IPS DF 19.7 (cell line): ENCODE measurements around the gene ASB2.

ENCODE experiments used
- DNase-seq: peaks from one replicate; pipeline ENCODE4 v3.0.0-alpha.2; 2013; ENCODE audit warnings: low read depth, low spot score

The ASB2 gene

GRCh38 chr14:93976477-93977057 is at the start of gene ASB2:
ASB2 (minus strand) TSS chr14:93976570; CDS start chr14:93964539, 12,031 bp downstream.
- no peak for DNase-seq

GRCh38 chr14:94025720-94026119 is 49.4 kb upstream of the ASB2 start:
- DNase-seq, result no peak

- no peak for DNase-seq
These were observed 48.2 kb upstream of the ASB2 start for GRCh38 chr14:94024549-94024948.

GRCh38 chr14:94022532-94023411 is 46.4 kb upstream of the ASB2 start:
- DNase-seq, result no peak

GRCh38 chr14:94021416-94022157 is 45.2 kb upstream of the ASB2 start:
- no peak for DNase-seq

- DNase-seq, result no peak
These were observed 44.6 kb upstream of the ASB2 start for GRCh38 chr14:94021001-94021400.

GRCh38 chr14:94020267-94020666 is 43.9 kb upstream of the ASB2 start:
- no peak for DNase-seq

GRCh38 chr14:94019329-94019728 is 43.0 kb upstream of the ASB2 start:
- DNase-seq, result no peak

GRCh38 chr14:94018308-94018707 is 41.9 kb upstream of the ASB2 start:
- no peak for DNase-seq

- DNase-seq, result no peak
These were observed 40.1 kb upstream of the ASB2 start for GRCh38 chr14:94016446-94016976.

GRCh38 chr14:94015223-94015622 is 38.9 kb upstream of the ASB2 start:
- no peak for DNase-seq

GRCh38 chr14:94014382-94014781 is 38.0 kb upstream of the ASB2 start:
- no peak for DNase-seq

GRCh38 chr14:94011795-94012194 is 35.4 kb upstream of the ASB2 start:
- no peak for DNase-seq

- DNase-seq, result no peak
These were observed 34.3 kb upstream of the ASB2 start for GRCh38 chr14:94010625-94011024.

- DNase-seq, result no peak
These were observed 33.4 kb upstream of the ASB2 start for GRCh38 chr14:94009767-94010166.

- DNase-seq, result no peak
These were observed 31.9 kb upstream of the ASB2 start for GRCh38 chr14:94008234-94008633.

- DNase-seq, result no peak
These were observed 29.1 kb upstream of the ASB2 start for GRCh38 chr14:94005324-94006073.

- DNase-seq, result no peak
These were observed 27.6 kb upstream of the ASB2 start for GRCh38 chr14:94004015-94004414.

- DNase-seq, result no peak
These were observed 27.0 kb upstream of the ASB2 start for GRCh38 chr14:94003397-94003796.

GRCh38 chr14:94001501-94002396 is 25.4 kb upstream of the ASB2 start:
- DNase-seq, result peak; percentile 42
